Adrenal gland (tissue), 5 donors: ENCODE measurements around the gene ASH1L.

Source experiments
- CTCF ChIP-seq, 6 experiments: fragments of 450-650 bp in 4 of 6; fragments of 200-600 bp in 2 of 6; sonication (generic) in 1 of 6; IDR thresholded peaks; 1 replicate in 5 of 6; 2 replicates in 1 of 6; pipeline versions ENCODE4 v1.5.1 to v1.8.0; 2016 to 2021; ENCODE audit warnings: antibody characterized with exemption in 6 of 6, mild to moderate bottlenecking in 2 of 6, moderate library complexity in 1 of 6
- POLR2A ChIP-seq, 2 donors: fragments of 450-650 bp; IDR thresholded peaks; one replicate each; pipeline ENCODE4 v1.6.1; 2017; ENCODE audit warnings: antibody characterized with exemption in 2 of 2, mild to moderate bottlenecking in 2 of 2, moderate library complexity in 1 of 2
- donor health status: DM: no; HTN: no; CAD: no.

DNA sequence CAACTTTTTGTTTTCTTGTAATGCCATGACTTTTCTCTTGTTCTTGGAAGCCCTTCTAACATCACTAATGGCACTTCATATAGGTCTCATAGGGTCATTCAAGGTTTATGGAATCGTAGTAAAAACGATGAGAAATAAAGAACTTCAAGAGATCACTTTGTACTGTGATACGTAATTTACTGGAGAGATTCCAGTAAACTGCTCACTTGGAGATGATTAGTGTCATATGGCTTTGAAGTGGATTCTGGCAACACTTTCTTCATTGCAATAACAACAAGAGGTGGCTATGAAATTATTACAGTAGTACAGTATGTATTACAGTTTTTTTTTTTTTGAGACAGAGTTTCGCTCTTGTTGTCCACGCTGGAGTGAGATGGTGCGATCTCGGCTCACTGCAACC, 138.5 kb downstream of the ASH1L start:
- TF ChIP-seq CTCF (IDR thresholded peaks at IDR 0.05) = no peak
- TF ChIP-seq POLR2A (IDR thresholded peaks at IDR 0.05) = no peak
